A549 (cell line): Measurements from ENCODE around the gene DPYSL4. TPM values are rescaled to one million over a fixed set of nuclear protein-coding genes. Genes with fewer than 3 reads are reported as not detected.

Source experiments
- ATAC-seq, 2 experiments: fragments of 200-7000 bp in 1 of 2; fragments of >200 bp in 1 of 2; cut with Nextera tagmentation in 1 of 2; cut with Tn5 transposase in 1 of 2; 3 replicates each; pipeline versions ENCODE4 v1.8.0 to v1.9.1; 2018 to 2020; ENCODE audit warnings: mild to moderate bottlenecking in 1 of 2, moderate library complexity in 1 of 2
- CTCF ChIA-PET: fragments of 300-600 bp; sonication (Branson Sonifier 250); formaldehyde crosslinking; extraction: SDS; loops from one replicate; lab custom pipeline; 2021; ENCODE audit warnings: antibody characterized with exemption, inconsistent platforms; lab: Yijun Ruan, JAX
- POLR2A ChIA-PET: fragments of 350-600 bp; formaldehyde crosslinking; extraction: SDS; loops from one replicate; lab custom pipeline; 2021; ENCODE audit warnings: antibody characterized with exemption, inconsistent platforms; lab: Yijun Ruan, JAX
- DNase-seq, 2 experiments: peaks; one replicate each; pipeline versions ENCODE4 v3.0.0 to v3.0.0-alpha.2; 2011 to 2016; ENCODE audit warnings: low read depth in 1 of 2, low spot score in 1 of 2
- FAIRE-seq: peaks from 2 replicates; lab custom pipeline; 2011; peaks lifted over from hg19 to GRCh38; lab: Jason Lieb, UNC
- H3K27ac ChIP-seq, 2 experiments: fragments of >200 bp; sonication (Bioruptor Twin); formaldehyde crosslinking; 3 replicates each; pipeline ENCODE4 v1.5.1; 2016 to 2017
- H3K4me1 ChIP-seq: fragments of >200 bp; sonication (Bioruptor Twin); formaldehyde crosslinking; 3 replicates; pipeline ENCODE4 v1.6.1; 2016
- H3K4me2 ChIP-seq: fragments of >200 bp; sonication (Bioruptor Twin); formaldehyde crosslinking; 3 replicates; pipeline ENCODE4 v1.6.1; 2016
- H3K4me3 ChIP-seq: fragments of >200 bp; sonication (Bioruptor Twin); formaldehyde crosslinking; 3 replicates; pipeline ENCODE4 v1.5.1; 2016
- H3K9me3 ChIP-seq: fragments of >200 bp; sonication (Bioruptor Twin); formaldehyde crosslinking; 3 replicates; pipeline ENCODE4 v1.6.1; 2016
- BCL3 ChIP-seq: fragments of >200 bp; sonication (Bioruptor Twin); formaldehyde crosslinking; IDR thresholded peaks from 3 replicates; pipeline ENCODE4 v1.6.1; 2016
- CTCF ChIP-seq: fragments of >200 bp; sonication (Bioruptor Twin); formaldehyde crosslinking; IDR thresholded peaks from 3 replicates; pipeline ENCODE4 v1.5.1; 2016
- E2F6 ChIP-seq: IDR thresholded peaks from 2 replicates; pipeline ENCODE4 v1.6.1; 2012; ENCODE audit warnings: low read depth, borderline replicate concordance
- EHF ChIP-seq: fragments of 250-450 bp; sonication (Bioruptor Pico); IDR thresholded peaks from 2 replicates; pipeline ENCODE4 v1.5.0; 2020; ENCODE audit warnings: mild to moderate bottlenecking
- ESRRA ChIP-seq: fragments of 150-350 bp; IDR thresholded peaks from 2 replicates; pipeline ENCODE4 v1.6.1; 2014; ENCODE audit warnings: mild to moderate bottlenecking, low read length, borderline replicate concordance
- FOSB ChIP-seq: fragments of 250-450 bp; sonication (Bioruptor Pico); IDR thresholded peaks from 2 replicates; pipeline ENCODE4 v1.5.0; 2020; ENCODE audit warnings: mild to moderate bottlenecking, moderate library complexity
- FOSL2 ChIP-seq, 2 experiments: fragments of 450-650 bp in 1 of 2; fragments of >200 bp in 1 of 2; sonication (Bioruptor Twin) in 1 of 2; formaldehyde crosslinking; IDR thresholded peaks; 2 replicates each; pipeline versions ENCODE4 v1.5.0 to v1.6.1; 2016 to 2020; ENCODE audit warnings: mild to moderate bottlenecking in 1 of 2, moderate library complexity in 1 of 2
- FOXS1 ChIP-seq: fragments of 250-450 bp; sonication (Bioruptor Pico); IDR thresholded peaks from 2 replicates; pipeline ENCODE4 v1.5.0; 2020; ENCODE audit warnings: mild to moderate bottlenecking, moderate library complexity
- HDAC2 ChIP-seq: fragments of 200-600 bp; sonication (generic); IDR thresholded peaks from 2 replicates; pipeline ENCODE4 v1.6.1; 2016
- HES2 ChIP-seq: fragments of >200 bp; sonication (Bioruptor Twin); formaldehyde crosslinking; IDR thresholded peaks from 2 replicates; pipeline ENCODE4 v1.6.1; 2016
- HOXA7 ChIP-seq: fragments of 250-450 bp; sonication (Bioruptor Pico); IDR thresholded peaks from 2 replicates; pipeline ENCODE4 v1.5.0; 2020; ENCODE audit warnings: mild to moderate bottlenecking, moderate library complexity
- HOXB5 ChIP-seq: fragments of 250-450 bp; sonication (Bioruptor Pico); IDR thresholded peaks from 2 replicates; pipeline ENCODE4 v1.5.0; 2020; ENCODE audit warnings: mild to moderate bottlenecking, moderate library complexity
- JUN ChIP-seq, 2 experiments: fragments of >200 bp; sonication (Bioruptor Twin); formaldehyde crosslinking; IDR thresholded peaks; 2 replicates in 1 of 2; 3 replicates in 1 of 2; pipeline ENCODE4 v1.6.1; 2016 to 2017
- KDM1A ChIP-seq: fragments of 200-600 bp; sonication (generic); IDR thresholded peaks from 2 replicates; pipeline ENCODE4 v1.6.1; 2016; ENCODE audit warnings: low read depth, mild to moderate bottlenecking
- KDM5A ChIP-seq: fragments of 200-600 bp; sonication (generic); IDR thresholded peaks from 2 replicates; pipeline ENCODE4 v1.6.1; 2016; ENCODE audit warnings: antibody characterized with exemption, mild to moderate bottlenecking
- MAZ ChIP-seq: fragments of 150-350 bp; IDR thresholded peaks from 2 replicates; pipeline ENCODE4 v1.6.1; 2014; ENCODE audit warnings: antibody characterized with exemption, low read depth, low read length, borderline replicate concordance
- PBX3 ChIP-seq: IDR thresholded peaks from 2 replicates; pipeline ENCODE4 v1.6.1; 2012
- POLR2A ChIP-seq: IDR thresholded peaks from 2 replicates; pipeline ENCODE4 v1.6.1; 2012; ENCODE audit warnings: mild to moderate bottlenecking, low read length
- REST ChIP-seq: fragments of 200-600 bp; sonication (generic); IDR thresholded peaks from 2 replicates; pipeline ENCODE4 v1.6.1; 2016; ENCODE audit warnings: antibody characterized with exemption, mild to moderate bottlenecking, moderate library complexity
- RFX5 ChIP-seq: fragments of 450-650 bp; IDR thresholded peaks from 2 replicates; pipeline ENCODE4 v1.7.1; 2014; ENCODE audit warnings: antibody characterized with exemption, mild to moderate bottlenecking, moderate library complexity
- SREBF2 ChIP-seq: fragments of 450-650 bp; IDR thresholded peaks from 2 replicates; pipeline ENCODE4 v1.6.1; 2014; ENCODE audit warnings: mild to moderate bottlenecking, moderate library complexity
- TFCP2L1 ChIP-seq: fragments of 250-450 bp; sonication (Bioruptor Pico); IDR thresholded peaks from 2 replicates; pipeline ENCODE4 v1.5.0; 2021; ENCODE audit warnings: mild to moderate bottlenecking
- TP53 ChIP-seq: fragments of 250-450 bp; sonication (Bioruptor Pico); IDR thresholded peaks from 2 replicates; pipeline ENCODE4 v1.5.0; 2021; ENCODE audit warnings: mild to moderate bottlenecking, moderate library complexity
- ZC3H11A ChIP-seq: fragments of 450-650 bp; IDR thresholded peaks from 2 replicates; pipeline ENCODE4 v1.6.1; 2014; ENCODE audit warnings: antibody characterized with exemption, mild to moderate bottlenecking
- WGBS: methylation state at CpG from one replicate; pipeline ENCODE4 v1.1.6; 2017; ENCODE audit errors: missing lambda C conversion rate; 5-methylcytosine and 5-hydroxymethylcytosine counted together
- polyA plus RNA-seq, 4 experiments: library from polyadenylated mRNA; depleted of rRNA in 3 of 4; stranded (reverse); fragments of >200 nt; fragmentation: RNase III in 1 of 4; extraction: RNeasy Plus Mini Kit Qiagen cat#74134 plus additional on column Dnase treatment in 1 of 4; gene quantifications; 2 replicates in 3 of 4; 3 replicates in 1 of 4; pipeline ENCODE4 v1.2.3, GENCODE V29; 2011 to 2017

DPYSL4 gene
- polyA plus RNA-seq, 2 of the 4 experiments (the other 2 are of a cell fraction): 2.9 to 14.1 TPM

GRCh38 chr10:132230557-132231210, 43.9 kb downstream of the DPYSL4 start:
- no peak overlapping the region; a peak in 1 of 6 replicates for H3K27ac ChIP-seq
- no peak for DNase-seq
- ChIA-PET CTCF (no interaction called here), POLR2A (no interaction called here)
- TF ChIP-seq MAZ (no peak), HOXB5 (CRISPR knock-in tag) (no peak), HOXA7 (no peak), BCL3 (no peak), ESRRA (no peak), FOXS1 (CRISPR knock-in tag) (no peak), EHF (CRISPR knock-in tag) (no peak), SREBF2 (no peak), POLR2A (no peak), HES2 (no peak), TP53 (CRISPR knock-in tag) (no peak)
- no peak overlapping the region for H3K4me2 ChIP-seq
- WGBS: 88% methylated on average over 16 of the region's 21 CpGs
- no peaks in the 10 kb centered on the region for H3K9me3 ChIP-seq
- no peak; a peak in 1 of 6 replicates for ATAC-seq
- no peak for FAIRE-seq
- no peak overlapping the region for H3K4me3 ChIP-seq
- H3K4me1 ChIP-seq: no peaks in the 10 kb centered on the region

- Histone ChIP-seq H3K4me1 (no peaks in the 10 kb centered on the region), H3K4me2 (no peak overlapping the region), H3K9me3 (no peaks in the 10 kb centered on the region), H3K27ac (no peak overlapping the region), H3K4me3 (no peak overlapping the region)
- FAIRE-seq: no peak
- WGBS: 94% methylated on average over 13 of the region's 13 CpGs
- POLR2A ChIA-PET: no interaction called here
- TF ChIP-seq TFCP2L1 (no peak), CTCF (no peak), HOXB5 (CRISPR knock-in tag) (no peak), ZC3H11A (no peak), HDAC2 (no peak)
- DNase-seq: no peak
- no peak for ATAC-seq
- CTCF ChIA-PET: no interaction called here
These were observed 44.9 kb downstream of the DPYSL4 start for GRCh38 chr10:132231656-132232022.

GRCh38 chr10:132232023-132232951, 45.5 kb downstream of the DPYSL4 start:
- no peaks in the 10 kb centered on the region for H3K4me1 ChIP-seq
- H3K9me3 ChIP-seq: no peaks in the 10 kb centered on the region
- whole genome bisulfite sequencing: 90% methylated on average over 32 of the region's 35 CpGs
- ChIA-PET CTCF (interaction anchor here (1.6 to 2.9 kb wide), 2 partner anchors 9 to 119 kb away, joined by 8 to 27 read pairs; no protein-coding TSS in a partner anchor), POLR2A (no interaction called here)
- no peak overlapping the region for H3K4me3 ChIP-seq
- DNase-seq: no peak
- H3K27ac ChIP-seq: no peak overlapping the region
- FAIRE-seq: no peak
- no peak for ATAC-seq
- no peak overlapping the region for H3K4me2 ChIP-seq
- TF ChIP-seq E2F6 (no peak), JUN (IDR thresholded peaks at IDR 0.05) (no peak), HES2 (no peak), PBX3 (no peak), REST (no peak), RFX5 (no peak), KDM1A (no peak), FOSL2 (IDR thresholded peaks at IDR 0.05) (no peak), FOSL2 (CRISPR knock-in tag; IDR thresholded peaks at IDR 0.05) (no peak), KDM5A (no peak), SREBF2 (no peak), FOSB (CRISPR knock-in tag) (no peak), HOXB5 (CRISPR knock-in tag) (no peak)
